Adrenal gland (tissue), 5 donors: ENCODE data around the gene ATP6V0A4.

Experiments
- CTCF ChIP-seq, 6 experiments: fragments of 450-650 bp in 4 of 6; fragments of 200-600 bp in 2 of 6; sonication (generic) in 1 of 6; IDR thresholded peaks; 1 replicate in 5 of 6; 2 replicates in 1 of 6; pipeline versions ENCODE4 v1.5.1 to v1.8.0; 2016 to 2021; ENCODE audit warnings: antibody characterized with exemption in 6 of 6, mild to moderate bottlenecking in 2 of 6, moderate library complexity in 1 of 6
- POLR2A ChIP-seq, 2 donors: fragments of 450-650 bp; IDR thresholded peaks; one replicate each; pipeline ENCODE4 v1.6.1; 2017; ENCODE audit warnings: antibody characterized with exemption in 2 of 2, mild to moderate bottlenecking in 2 of 2, moderate library complexity in 1 of 2
- donor health status: DM: no; HTN: no; CAD: no.

- TF ChIP-seq POLR2A (IDR thresholded peaks at IDR 0.05): peak in 1 of 2 donors; percentile 58
- no peak for TF ChIP-seq CTCF (IDR thresholded peaks at IDR 0.05)
Measured at GRCh38 chr7:138666385-138666784, 131.6 kb downstream of the ATP6V0A4 start.
